GM19023 (cell line): ENCODE data around the gene SPACA6.
A peak's percentile ranks its signal among the peaks of the same experiment; 100 is the strongest.

Experiments
- ATAC-seq: cut with Tn5 transposase; IDR thresholded peaks from one replicate; pipeline ENCODE4 v1.9.1; 2021; ENCODE audit warnings: mild to moderate bottlenecking, moderate library complexity; ENCODE audit not compliant: unreplicated experiment

SPACA6 gene

DNA sequence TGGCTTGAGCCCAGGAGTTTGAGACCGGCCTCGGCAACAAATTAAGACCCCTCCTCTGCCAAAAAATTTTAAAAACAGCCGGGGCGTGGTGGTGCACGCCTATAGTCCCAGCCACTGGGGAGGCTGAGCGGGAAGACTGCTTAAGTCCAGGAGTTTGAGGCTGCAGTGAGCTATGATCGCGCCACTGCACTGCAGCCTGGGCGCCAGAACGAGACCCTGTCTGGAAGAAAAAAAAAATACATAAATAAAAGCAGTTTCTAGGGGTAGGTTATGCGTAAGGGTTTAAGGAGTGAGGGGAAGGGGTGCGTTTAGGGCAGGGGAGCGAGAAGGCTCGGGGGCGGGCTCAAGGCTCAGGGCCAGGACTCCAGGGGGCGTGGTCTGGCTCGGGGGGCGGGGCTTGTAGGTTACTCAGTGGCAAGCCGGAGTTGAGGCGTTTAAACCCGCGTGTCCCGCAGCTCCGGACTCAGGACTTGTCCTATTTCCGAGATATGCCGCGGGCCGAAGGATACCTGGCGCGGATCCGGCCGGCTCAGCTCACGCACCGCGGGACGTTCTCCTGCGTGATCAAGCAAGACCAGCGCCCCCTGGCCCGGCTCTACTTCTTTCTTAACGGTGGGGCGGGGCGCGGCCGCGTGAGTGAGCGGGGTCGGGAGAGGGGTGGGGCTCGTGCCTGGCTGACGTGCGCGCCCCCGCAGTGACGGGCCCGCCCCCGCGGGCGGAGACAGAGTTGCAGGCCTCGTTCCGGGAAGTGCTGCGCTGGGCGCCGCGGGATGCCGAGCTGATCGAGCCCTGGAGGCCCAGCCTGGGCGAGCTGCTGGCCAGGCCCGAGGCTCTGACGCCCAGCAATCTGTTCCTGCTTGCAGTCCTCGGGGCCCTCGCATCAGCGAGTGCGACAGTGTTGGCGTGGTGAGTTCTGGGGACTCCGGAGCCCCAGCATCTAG lies 10.7 kb downstream of the SPACA6 start:
- peak; percentile 92 for ATAC-seq

DNA sequence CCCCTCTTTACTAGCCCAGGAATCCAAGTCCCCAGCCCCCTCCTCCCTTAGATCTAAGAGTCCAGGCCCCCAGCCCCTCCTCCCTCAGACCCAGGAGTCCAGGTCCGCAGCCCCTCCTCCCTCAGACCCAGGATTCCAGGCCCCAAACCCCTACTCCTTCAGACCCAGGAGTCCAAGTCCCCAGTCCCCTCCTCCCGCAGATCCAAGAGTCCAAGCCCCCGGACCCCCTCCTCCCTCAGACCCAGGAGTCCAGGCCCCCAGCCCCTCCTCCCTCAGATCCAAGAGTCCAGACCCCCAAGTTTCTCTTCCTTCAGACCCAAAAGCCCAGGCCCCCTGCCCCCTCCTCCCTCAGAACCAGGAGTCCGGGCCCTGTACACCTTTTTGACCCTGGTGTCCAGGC lies 11.5 kb downstream of the SPACA6 start:
- ATAC-seq, result no peak

DNA sequence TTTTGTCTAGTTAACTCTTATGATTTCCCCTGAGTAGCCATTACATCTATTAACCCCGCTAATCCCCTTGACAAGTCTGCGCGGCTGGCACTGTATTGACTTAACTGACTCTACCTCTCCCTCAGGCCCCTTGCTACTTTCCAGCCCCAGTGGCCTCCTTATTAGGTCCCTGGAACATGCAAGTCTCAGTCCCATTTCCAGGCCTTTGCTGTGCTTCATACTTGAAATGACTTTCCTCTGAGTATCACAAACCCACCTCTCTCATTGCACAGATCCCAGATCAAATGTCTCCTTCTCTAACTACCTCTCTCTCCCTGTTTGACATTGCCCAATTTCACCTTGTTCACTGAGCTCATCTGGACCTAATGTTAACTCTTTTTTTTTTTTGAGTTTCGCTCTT lies 13.2 kb downstream of the SPACA6 start:
- no peak for ATAC-seq

DNA sequence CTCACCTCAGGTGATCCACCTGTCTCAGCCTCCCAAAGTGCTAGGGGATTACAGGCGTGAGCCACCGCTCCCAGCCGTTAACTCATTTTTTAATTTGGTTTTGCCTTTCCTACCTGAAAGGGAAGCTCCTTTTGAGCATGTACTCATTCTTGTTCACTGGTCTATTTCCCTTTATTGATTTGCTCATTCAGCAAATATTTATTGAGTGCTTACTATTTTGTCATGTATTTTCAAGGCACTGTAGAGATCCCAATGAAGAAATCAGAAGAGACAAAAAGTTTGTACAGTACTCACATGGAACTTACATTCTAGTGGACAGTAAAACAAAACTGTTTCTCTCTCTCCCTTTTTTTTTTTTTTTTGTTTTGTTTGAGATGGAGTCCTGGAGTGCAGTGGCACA lies 13.8 kb downstream of the SPACA6 start:
- no peak for ATAC-seq

DNA sequence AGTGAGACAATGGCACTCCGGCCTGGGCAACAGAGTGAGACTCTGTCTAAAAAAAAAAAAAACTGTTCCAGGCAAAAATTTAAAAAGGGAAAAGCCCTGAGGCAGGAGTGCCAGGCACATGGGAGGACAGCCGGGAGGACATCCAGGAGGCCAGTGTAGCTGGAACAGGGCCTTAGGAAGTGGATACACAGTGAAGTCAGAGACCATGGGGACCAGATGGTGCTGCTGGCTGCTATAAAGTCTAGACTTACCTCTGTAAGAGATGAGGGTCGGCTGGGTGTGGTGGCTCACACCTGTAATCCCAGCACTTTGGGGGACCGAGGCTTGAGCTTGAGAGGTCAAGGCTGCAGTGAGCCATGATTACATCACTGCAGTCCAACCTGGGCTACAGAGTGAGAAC lies 15.7 kb downstream of the SPACA6 start:
- ATAC-seq, result no peak

DNA sequence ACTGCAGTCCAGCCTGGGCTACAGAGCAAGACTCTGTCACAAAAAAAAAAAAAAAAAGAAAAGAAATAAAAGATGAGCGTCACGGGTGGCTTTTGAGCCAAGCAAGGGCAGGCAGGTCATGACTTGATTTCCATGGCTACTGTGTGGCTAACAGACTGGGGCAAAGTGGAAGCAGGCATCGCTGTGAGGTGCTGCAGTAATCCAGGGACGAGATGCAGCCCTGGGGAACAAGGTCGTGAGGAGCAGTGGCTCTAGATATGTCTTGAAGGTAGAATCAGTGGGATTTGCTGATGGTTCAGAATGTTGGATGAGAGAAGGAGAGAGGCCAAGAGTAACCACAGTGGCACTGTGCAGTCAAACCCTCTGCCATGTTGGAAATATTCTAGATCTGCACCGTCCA lies 16.4 kb downstream of the SPACA6 start:
- ATAC-seq, result no peak

DNA sequence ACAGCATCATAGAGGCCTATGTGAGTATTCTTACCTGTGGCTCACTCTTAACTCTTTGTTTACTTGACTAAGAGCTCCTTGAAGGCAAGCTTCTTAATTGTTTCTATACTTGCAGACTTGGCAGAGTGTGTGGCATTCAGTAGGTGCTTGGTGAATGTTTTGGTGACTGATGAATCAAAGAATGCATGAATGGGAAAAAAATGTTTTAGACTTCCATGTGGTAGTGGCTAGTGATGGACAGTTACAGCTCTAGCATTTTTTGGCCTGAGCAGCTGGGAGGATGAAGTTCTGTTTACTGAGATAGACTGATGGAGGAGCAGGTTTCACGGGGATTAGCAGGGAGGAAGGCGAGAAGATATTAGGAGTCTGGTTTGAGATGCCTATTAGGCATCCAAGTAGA lies 17.0 kb downstream of the SPACA6 start:
- no peak for ATAC-seq

DNA sequence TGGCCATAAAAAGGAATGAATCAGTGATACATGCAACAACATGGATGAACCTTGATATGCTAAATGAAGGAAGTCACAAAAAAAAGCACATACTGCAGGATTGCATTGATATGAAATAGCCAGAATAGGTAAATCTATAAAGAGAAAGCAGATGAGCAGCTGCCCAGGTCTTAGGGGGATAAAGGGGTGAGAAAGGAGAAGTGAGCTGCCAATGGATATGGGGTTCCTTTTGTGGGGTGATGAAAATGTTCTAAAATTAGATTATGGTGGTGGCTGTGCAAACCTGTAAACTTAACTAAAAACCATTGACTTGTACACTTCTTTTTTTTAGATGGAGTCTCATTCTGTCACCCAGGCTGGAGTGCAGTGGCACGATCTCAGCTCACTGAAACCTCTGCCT lies 18.6 kb downstream of the SPACA6 start:
- ATAC-seq, result no peak

DNA sequence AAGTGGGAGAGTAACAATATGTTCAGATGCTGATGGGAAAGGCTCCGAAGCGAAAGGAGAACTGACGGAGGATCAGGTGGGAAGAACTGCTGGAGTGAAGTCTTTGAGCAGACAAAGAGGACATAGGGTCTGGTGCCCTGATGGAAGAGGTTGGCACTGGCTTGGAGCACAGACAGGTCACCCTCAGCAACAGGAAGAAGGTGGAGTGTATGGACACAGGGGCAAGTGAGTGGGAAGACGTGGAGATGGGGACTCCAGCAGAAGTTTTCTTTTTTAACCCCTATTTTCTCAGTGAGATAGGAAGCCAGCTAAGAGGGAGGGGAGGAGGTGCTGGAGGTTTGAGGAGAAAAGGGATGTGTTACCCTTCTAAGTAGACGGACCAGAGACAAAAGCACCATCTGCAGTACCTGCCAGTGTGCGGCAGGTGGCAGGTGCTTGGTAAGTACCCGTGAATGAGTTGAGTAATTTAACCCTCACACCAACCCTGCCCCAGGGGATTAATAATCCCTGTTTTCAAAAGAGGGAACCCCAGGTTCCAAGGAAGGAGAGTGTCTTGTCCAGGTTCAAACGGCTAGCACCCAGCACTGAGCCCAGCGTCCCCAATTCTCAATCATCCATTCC lies 19.4 kb downstream of the SPACA6 start:
- no peak for ATAC-seq

DNA sequence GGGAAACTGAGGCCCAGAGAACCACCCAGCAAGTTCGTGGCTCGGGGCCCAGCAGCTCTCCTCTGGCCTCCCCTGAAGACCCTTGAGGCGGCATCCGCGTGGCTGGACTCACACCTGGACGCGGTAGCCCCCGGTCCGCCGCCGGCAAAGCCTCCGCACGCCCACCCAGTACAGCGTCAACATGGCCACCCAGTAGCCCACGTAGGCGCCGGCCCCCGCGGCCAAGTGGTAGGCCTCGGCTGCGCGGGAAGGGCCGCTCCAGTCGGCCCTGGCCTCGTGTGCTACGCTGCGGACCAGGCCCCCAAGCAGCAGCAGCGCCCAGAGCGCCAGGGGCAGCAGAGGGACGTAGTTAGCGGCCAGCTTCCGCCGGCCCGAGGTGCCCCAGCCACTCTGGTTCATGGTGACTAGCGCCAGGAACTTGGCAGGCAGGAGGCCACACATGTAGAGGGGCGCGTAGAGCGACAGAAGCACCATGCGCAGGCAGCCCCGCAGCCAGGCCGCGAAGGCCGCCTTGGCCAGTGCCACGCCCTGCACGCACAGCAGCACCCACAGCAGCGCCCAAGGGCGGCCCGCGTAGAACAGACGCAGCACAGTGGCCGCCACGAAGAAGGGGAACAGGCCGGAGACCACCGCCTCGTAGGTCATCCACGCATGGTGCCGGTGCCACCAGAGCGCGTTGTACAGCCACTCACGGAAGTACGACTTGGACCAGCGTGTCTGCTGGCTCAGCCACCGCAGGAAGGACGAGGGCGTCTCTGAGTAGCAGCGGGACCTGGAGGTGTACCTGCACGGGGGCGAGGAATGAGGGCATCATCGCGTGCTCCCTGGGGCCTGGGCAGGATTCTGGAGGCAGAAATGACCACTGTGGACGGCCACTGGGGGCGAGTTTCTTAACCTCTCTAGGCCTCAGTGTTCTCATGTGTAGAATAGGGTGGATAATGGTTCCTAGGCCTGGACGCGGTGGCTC lies 20.5 kb downstream of the SPACA6 start:
- no peak for ATAC-seq

DNA sequence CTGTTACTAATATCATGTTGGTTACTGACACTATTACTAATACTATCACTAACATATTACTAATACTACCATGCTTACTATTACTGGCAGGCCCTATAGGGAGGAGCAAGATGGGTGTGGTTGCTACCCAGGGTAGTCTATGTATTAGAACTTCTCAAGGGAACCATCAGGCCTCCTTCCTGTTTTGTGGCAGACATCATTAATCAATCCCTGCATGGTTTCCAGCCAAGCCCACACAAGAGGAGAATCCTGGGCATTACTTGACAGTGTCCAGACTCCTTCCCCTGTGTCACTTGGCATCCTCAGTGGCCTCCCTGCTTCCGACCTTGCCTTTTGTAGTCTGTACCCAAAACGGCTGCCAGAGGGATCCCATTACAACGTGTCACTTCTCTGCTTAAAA lies 21.7 kb downstream of the SPACA6 start:
- ATAC-seq, result no peak

DNA sequence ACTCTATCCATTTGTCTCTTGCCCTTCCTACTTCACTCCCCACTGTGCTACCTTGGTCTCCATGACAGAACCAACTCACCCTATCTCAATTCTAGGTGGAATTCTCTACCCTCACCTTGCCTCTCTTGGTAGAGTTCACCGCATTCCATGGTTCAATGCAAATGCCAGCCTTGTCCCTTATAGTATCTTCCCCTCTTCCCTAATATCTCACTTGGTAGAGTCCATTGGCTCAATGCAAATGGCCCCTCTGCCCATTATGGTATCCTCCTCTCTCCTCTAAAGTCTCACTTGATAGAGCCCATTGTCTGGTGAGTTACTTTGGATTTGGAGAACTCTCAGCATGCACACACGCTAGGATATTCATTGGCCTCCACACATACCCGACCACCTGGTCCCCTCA lies 22.7 kb downstream of the SPACA6 start:
- no peak for ATAC-seq

DNA sequence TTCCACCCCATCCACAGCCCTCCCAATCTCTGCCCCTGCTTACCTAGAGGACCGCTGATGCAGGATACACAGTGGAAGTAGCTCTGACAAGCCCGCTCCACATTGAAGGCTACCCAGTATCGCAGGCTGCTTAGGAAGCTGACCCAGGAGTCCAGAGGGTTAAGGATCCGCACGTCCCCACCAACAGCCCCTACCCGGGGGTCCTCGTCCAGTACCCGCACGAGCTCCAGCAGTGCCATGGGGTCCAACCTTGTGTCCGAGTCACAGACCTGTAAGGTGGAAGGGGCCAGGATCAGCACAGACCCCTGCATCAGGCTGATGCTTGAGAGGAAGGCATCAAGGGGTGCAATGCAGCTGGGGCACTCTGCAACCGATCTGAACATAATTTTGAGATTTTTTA lies 23.8 kb downstream of the SPACA6 start:
- ATAC-seq, result no peak

DNA sequence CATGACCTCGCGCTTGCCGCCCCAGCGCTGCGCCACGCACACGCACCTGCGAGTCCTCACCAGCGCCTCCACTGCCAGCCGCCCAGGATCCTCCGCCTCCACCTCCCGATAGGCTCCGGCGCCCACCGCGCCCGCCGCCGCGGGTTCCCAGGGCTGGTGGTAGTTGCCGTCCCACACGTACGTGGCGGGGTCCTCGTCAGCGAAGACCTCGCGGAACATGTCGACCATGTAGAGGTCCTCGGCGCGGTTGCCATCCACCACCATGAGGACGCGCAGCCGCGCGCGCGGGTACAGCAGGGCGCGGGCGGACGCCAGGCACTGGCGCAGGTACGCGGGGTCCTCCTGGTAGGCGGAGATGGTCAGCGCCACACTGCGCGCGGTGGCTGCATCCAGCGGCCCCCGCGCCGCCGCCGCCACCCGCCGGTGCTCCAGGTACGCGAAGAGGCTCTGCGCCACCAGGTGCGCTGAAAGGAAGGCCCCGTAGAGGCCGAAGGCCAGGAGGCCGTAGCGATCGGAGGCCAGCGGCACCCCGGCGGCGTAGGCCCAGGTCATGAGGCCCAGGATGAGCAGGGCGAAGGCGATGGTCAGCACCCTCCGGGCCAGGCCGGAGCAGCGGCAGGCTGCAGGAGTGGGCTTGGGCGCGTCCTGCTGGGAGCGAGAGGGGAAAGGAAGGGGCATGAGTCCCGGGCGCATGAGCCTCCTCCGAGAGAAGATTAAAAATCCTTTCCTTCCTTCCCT lies 26.3 kb downstream of the SPACA6 start:
- ATAC-seq, result no peak

DNA sequence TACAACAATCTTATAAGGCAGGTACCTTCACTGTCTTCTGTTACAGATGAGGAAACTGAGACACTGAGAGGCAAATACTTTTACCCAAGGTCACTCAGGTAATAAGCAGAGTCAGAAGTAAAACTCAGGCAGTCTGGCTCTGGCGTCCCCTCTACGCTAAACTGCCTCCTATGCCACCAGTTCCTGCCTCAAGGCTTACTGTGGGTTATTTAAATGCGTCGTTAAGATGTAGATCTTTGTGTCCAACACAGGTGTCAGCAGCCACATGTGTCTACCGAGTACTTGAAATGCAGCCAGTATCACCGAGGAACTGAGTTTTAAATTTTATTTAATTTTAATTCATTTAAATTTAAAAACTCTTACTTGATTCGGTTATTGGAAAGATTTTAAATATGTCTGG lies 28.8 kb downstream of the SPACA6 start:
- no peak for ATAC-seq

DNA sequence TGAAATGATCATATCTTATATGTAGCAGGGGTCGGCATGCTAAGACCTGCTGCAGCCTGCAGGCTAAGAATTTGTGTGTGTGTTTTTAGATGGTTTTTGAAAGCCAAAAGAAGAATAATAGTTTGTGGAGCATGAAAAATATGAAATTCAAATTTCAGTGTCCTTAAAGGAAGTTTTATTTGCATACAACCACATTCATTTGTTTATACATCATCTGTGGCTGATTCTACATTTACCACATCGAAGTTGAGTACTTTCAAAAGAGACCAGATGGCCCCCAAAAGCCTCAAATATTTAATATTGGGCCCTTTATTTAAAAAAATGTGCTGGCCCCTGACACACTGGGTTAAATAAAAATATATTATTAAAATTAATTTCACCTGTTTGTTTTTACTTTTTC lies 29.4 kb downstream of the SPACA6 start:
- ATAC-seq, result no peak

DNA sequence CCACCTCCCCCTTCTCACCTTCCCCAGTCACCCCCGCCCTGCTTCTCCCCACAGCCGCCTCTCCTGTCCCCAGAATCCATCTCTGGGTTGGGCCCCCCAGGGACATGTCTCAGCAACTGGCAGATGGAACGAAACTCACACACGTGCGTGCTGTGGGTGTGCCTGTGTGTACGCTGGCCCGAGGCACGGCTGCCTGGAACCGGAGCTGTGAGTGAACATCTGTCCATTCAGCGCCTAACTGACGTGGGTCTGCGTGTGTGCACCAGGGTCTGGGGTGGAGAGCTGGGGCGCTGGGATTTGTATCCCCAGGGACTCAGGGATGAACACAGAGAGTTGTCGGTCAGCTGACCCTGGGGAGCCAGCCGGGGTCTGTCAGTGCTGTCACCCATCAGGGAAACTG lies 31.4 kb downstream of the SPACA6 start:
- no peak for ATAC-seq

DNA sequence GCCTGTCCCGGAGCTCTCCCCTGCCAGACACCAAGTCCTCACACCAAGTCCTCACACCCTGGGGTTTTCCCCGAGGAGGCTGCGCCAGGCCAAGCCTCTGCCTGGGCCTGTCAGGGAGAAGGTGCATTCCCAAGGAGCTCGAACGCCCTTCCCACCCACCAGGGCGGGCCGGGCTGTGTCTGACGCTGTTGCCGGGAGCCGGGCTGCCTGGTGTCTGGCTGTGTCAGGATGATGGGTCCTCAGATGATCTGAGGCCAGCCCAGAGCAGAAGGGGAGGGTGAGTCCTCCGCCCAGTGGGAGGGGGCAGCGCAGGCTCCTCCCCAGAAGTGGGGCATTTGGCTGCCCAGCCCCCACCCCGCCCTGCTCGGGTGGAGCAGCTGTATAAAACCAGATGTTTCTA lies 32.9 kb downstream of the SPACA6 start:
- no peak for ATAC-seq

DNA sequence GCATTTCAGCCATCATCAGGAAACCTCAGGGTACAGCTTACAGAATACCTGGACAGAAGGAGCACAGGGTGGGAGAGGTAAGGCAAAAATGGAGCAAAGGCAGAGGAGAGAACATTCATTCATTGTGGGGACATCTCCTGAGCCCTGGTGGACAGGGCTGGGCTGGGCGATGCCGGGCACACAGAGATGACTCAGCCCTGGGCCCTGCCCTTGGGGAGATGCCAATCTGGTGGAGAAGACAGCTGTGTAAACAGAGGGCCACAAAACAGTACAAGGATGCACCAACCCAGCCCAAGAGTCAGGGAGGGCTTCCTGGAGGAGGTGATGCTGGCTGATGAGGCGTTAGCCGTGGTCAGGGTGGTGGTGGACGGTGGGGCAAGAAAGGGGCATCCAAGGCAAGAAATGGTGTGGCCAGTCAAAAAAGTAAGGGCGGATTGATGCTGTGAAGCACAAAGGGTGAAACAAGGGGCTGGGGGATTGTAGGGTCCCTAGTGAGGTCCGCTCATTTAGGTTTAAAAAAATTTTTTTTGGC lies 34.3 kb downstream of the SPACA6 start:
- no peak for ATAC-seq

DNA sequence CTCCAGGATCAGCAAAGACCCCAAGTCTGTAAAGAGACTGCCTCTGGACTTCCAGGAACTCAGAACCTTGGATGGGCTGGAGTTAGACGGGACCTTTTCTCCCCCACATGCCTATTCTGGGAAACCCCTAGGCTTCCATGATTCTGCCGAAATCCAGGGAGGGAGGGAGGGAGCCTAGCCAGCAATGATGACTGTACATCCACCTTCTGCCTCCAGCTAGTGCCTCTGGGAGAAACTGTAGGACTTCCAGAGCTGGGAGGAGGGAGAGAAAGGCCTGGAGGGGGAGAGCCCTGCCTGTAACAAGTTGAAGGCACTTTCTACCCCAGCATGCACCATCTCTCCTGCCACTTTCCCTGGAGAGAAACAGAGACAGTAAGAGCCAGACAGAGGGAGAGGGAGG lies 36.7 kb downstream of the SPACA6 start:
- ATAC-seq, result no peak
